Globus pallidus (tissue), 1 donor: ENCODE data around the gene CELSR3.

Source experiments
- DNase-seq: peaks from one replicate; pipeline ENCODE4 v3.0.0-alpha.2; 2015; ENCODE audit warnings: low spot score

Gene CELSR3

GRCh38 chr3:48685603-48686511 is 23.2 kb upstream of the CELSR3 start, which contains the start of gene NCKIPSD:
Gene NCKIPSD, minus strand, starts transcription at chr3:48685915. Its CDS starts 108 bp downstream, at chr3:48685807.
- peak; percentile 81 for DNase-seq

DNA sequence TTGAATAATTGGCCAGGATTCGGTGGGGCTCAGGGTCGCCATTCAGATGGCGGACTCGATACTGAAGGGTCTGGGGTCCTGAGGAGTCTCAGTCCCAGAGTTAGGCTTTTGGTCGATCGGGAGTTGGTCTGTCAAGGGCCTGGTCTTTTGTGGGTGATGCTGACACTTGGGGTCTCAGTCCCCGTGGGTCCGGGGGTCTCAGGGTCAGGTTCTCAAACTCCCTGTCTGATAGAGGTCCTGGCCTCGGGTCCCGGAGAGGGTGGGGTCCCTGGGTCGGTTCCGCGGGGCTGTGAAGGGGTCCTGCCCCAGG is 22.6 kb upstream of the CELSR3 start:
- no peak for DNase-seq

DNA sequence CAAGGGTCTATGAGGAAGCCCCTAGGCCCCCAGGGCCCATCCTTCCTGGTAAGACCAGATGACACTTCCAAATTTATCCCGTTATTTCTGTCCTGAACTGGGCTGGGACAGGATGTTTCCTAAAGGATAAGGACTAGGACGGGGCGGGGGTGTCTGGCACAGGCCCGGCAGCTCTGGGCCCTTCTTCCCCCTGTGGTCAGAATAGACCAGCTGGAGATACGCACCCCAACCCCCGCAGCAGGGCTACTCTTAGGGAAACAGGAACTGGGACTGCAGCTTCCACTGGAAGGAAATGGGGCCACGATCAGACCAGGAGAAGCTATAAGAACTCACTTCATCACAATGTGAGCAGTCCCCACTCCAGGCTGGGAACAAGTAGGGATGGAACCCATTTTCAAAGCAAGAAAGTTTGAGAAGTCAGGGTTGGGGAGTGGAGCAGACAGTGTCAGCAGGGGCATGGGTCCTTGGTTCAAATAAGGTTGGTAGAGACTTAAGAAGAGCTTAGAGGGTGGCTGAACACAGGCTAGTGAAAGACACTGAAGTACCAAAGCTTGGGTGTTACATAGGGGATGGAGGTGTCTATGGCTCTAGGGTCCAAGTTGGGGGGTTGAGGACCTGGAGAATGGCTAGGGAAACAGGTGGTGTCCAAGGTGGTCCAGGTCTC is 21.9 kb upstream of the CELSR3 start:
- no peak for DNase-seq

- DNase-seq = no peak
Observed at GRCh38 chr3:48684054-48684349, 21.3 kb upstream of the CELSR3 start.

- DNase-seq = no peak
Observed at GRCh38 chr3:48682786-48683185, 20.1 kb upstream of the CELSR3 start.

GRCh38 chr3:48681974-48682610 is 19.4 kb upstream of the CELSR3 start:
- no peak for DNase-seq

GRCh38 chr3:48681541-48681880 is 18.8 kb upstream of the CELSR3 start:
- no peak for DNase-seq

DNA sequence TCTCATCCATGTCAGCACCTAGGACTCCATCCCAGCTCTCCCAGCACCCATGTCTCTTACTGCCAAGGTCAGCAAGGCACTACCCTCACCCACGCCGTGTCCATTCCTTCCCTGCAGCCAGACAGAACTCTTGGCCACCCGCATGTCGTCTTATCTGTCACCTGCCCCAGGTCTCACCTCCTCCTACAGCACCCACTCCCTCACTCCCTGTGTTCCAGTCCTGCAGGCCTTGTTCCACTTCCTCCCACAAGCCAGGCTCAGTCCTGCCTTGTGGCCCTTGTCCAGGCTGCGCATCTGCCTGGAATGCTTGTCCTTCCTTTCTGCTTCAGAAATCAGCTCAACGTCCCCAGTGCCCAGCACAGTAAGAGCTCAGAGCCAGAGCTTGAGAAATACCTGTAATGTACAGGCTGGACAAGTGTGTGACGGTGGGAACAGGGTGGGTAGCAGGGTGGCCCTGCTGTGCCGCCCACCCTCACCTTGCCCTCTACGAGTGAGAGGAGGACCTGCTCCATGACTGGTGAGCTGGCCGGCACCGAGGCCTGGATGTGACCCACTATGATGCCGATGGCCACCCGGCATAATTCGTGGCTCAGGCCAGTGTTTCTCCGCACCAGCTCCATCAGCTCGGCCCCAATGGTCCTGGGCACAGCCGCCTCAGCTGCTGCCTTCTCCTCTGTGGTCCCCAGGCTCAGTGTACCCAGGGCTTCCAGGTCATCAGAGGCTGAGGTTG is 18.3 kb upstream of the CELSR3 start:
- no peak for DNase-seq

- DNase-seq = no peak
Observed at GRCh38 chr3:48679411-48680391, 17.0 kb upstream of the CELSR3 start.

GRCh38 chr3:48678566-48679380 is 16.1 kb upstream of the CELSR3 start:
- no peak for DNase-seq

- no peak for DNase-seq
Observed at GRCh38 chr3:48678056-48678455, 15.4 kb upstream of the CELSR3 start.

DNA sequence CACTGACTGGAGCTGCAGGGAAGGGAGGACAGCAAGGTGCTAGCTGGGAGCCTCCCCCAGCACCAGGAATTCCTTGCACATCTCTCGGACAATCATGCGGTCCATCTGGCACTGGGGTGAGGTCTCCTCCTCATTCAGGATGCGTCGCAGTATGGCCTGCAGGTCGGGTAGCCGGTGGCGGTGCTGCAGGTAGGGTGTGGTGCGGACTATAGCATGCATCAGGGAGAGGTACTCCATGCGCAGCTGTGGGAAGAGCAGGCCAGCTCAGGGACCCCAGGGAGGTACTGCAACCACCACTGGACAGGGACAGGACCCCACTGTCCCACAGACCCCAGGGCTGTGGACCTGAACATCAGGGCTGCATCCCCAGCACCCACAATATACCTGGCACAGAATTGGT is 11.8 kb upstream of the CELSR3 start:
- DNase-seq = no peak

- DNase-seq = no peak
Observed at GRCh38 chr3:48672522-48672921, 9.8 kb upstream of the CELSR3 start.

DNA sequence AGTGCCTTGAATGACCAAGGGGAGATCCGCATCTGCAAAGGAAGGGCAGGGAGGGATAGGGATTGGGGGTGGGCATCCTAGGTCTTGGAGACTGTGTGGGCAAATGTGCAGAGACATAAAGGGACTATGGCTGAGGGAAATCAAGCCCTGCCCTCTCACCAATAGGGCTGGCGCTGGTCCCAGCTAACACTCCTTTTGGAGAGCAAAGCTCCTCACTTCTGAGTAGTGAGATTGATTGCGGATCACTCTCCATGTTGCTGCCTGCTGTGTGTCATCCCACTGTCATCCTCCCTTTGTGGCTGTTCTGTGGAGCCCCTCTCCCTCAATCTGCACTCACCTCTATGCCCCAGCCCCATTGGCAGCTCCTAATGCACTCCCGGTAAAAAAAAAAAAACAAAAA is 2.2 kb upstream of the CELSR3 start:
- DNase-seq = no peak

DNA sequence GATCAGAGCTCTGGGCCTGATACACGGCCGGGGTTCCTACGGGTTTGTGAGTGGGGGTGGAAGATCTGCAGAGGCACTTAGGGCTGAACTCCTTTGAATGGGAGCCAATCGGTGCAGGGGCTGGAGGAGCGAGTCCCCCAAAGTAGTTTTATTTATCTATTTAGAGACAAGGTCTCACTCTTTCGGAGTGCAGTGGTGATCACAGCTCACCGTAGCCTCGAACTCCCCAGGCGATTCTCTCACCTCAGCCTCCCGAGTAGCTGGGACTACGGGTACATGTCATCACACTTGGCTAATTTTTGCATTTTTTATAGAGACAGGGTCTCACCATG is 1.6 kb upstream of the CELSR3 start:
- DNase-seq = no peak

DNA sequence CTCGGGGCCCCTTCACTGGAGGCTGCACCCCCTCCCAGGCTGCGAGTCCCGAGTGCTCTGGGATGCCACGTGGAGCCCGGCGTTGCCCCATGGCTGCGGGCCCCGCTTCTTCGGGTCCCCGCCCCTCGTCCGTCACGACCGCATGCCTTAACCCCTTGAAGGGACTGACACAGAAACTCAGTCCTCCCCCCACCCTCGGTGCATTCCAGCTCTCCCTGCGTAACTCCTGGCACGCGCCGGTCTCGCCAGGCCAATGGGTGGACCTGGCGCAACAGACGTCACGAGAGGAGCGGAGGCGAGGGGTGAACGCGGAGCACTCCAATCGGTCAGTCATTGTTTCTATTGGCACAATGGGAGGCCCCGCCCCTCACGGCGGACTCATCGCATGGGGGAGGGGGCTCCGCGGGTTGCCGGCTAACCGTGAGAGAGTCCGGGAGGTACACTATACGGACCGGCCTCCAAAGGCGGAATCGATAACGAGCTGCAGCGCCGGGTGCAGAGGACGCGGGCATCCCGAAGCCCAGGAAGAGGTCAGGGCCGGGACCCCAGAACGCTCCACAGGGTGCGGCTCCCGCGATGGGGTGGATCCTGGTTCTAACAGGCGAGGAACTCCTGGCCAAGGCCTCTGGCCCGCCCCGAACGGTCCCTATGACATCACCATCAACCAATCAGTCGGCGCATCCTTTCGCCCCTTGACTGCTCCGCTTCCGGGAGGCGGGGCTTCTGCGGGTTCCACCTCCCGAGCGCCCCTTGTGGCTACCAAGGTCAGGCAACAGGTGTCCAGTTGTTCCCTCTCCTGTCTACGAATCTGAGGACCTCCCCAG is 1.0 kb upstream of the CELSR3 start:
- DNase-seq = peak; percentile 97

- DNase-seq = no peak
Observed at GRCh38 chr3:48662145-48662752, 437 bp downstream of the CELSR3 start.

- DNase-seq = peak; percentile 45
Observed at GRCh38 chr3:48661501-48662144, 1.1 kb downstream of the CELSR3 start.
